SK-N-DZ (cell line): ENCODE data around the gene KRTAP5-1.
A peak's percentile ranks its signal among the peaks of the same experiment; 100 is the strongest.

Experiments
- DNase-seq: peaks from one replicate; pipeline ENCODE4 v3.0.0-alpha.2; 2015; ENCODE audit warnings: low spot score

KRTAP5-1 gene

DNA sequence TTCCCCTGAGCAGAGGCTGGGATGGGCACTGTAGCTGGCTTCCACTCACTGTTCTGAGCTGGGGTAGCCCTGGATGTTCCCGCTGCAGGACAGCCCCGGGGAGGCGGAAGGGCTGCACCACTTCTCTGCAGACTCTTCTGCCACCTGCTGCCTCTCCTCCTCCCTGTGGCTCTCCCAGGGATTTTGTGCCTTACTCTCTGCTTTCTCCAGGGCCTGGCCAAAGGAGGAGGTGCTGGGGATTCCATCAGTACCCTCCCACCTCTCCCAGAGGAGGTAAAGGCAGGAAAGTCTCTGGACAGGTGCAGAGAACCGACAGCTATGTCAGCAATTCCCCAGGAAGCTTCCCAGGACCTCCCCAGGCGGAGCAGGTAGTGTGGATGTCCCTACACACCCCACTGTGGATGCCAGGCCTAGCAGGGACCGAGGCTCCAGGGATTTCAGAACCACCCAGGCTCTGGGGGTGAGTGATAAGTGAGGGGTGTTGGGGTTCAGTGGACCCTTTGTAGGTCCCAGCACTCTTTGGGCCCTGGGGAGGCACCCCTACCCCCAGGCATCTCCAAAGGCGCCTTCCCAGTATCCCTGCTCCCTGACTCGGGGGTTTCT lies 24.3 kb downstream of the KRTAP5-1 start:
- DNase-seq, result no peak

DNA sequence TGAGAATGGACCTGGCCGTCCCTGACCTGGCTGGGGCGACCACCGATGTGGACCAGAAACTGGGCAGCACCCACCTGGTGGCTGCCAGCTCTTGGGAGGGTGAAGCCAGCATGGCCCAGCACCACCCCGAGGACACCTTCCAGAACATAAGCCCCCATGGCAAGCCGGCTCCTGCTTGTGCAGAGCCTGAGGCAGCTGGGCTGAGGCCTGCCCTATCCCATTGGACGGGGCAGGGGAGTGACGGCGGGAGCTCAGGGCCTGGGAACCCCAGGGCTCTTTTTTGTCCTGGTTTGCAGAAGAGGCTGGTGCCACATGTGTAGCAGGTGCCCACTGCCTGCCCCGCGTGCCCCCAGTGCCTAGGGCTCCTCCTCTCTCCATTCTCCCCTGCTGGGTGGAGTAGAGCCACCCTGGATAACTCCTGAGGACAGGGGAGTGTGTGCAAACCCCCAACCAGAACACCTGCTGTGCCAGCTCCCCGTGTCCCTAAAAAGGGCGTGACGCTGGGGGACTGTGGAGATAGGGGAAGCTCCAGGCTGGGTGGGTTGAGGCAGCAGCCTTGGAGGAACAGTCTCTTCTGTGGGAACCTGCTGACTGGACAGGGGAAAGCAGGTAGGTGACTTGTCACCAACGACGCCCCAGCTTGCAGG lies 25.0 kb downstream of the KRTAP5-1 start:
- DNase-seq, result no peak

DNA sequence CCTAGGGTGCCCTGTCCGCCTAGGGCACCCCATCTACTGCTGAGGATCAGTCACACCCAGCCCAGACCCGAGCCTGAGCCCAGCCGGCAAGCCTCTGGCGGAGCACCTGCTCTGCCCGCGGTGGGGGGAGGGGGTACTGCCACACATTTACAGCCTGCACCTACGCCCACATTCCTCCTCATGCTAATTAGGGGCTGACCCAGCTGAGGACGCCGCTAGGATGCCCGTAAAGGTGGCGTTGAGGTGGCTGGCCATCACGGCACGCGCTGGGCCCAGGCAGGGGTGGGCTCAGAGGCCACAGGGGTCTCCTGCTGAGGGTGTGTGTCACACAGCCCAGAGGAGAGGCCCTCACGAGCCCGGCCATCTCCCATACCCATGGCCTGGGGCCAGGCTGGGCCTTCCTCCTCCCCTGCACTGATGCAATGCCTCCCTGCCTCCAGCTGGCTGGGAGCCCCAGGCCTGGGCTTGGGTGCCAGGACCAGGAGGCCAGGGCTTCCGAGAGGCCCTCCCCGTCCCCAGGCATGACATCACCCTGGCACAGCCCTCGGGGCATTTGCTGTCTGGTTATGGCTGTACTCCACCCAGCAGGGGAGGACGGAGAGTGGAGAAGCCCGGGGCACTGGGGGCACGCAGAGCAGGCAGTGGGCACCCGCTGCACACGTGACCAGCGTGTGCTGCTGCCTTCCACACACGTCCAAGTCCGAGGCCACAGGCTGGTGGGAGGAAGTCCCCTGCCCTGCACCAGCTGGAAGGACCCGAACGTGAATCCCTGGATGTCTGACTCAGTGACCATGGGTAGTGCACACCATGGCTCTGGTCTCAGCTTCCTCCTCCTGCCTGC lies 25.8 kb downstream of the KRTAP5-1 start:
- no peak for DNase-seq

DNA sequence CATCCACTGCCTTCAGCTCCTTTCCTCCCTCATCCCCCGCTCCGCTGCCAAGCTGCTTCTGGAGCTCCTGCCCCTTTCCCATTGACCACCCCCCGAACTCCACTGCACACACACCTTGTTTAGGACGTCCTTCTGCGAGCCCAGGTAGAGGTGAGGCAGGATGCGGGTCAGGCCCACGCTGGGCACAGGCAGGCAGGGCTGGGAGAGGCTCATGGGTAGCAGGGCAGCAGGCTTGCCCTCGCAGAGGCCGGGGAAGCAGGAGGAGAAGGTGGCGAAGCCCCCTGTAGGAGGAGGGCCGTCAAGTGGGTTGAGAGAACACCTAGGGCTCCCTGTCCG lies 26.3 kb downstream of the KRTAP5-1 start:
- DNase-seq, result no peak

DNA sequence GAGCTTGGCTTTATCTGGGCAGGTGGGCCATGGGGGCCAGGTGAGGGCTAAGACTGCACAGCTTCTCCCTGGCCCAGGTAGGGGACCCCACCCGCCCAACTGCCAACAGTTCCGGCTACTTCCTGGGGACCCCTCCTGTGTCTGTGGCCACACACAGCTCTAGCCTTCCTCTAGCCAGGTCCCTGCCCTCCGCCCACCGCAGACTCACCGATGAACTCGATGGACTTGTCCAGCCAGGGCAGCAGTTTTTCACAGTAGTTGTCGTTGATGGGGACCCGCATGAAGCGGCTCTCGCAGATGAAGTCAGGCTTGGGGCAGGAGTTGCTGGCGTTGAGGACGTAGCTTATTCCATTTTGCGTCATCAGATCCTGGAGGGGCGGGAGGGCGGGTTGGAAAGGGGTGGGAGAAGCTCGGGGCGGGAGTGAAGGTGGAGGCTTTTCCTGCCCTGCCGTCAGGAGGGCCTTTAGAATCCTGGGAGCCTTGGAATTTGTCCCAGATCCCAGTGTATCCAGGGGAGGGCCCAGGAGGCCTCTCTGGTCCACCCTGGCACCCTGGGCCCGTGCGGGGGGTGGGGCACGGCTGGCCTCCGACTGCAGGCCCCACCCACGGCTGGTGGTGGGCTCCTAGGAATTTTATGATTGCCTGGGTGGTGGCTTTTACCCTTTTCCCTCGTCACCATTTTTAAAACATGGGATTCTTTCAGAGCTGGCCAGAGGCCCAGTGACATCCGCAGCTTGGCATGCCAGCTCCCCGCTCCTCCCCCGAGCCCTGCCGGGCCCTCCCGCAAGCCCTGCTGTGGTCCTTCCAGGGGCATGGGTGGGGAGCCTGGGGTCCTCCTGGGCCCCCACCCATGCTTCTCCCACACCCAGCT lies 26.9 kb downstream of the KRTAP5-1 start:
- DNase-seq, result no peak

DNA sequence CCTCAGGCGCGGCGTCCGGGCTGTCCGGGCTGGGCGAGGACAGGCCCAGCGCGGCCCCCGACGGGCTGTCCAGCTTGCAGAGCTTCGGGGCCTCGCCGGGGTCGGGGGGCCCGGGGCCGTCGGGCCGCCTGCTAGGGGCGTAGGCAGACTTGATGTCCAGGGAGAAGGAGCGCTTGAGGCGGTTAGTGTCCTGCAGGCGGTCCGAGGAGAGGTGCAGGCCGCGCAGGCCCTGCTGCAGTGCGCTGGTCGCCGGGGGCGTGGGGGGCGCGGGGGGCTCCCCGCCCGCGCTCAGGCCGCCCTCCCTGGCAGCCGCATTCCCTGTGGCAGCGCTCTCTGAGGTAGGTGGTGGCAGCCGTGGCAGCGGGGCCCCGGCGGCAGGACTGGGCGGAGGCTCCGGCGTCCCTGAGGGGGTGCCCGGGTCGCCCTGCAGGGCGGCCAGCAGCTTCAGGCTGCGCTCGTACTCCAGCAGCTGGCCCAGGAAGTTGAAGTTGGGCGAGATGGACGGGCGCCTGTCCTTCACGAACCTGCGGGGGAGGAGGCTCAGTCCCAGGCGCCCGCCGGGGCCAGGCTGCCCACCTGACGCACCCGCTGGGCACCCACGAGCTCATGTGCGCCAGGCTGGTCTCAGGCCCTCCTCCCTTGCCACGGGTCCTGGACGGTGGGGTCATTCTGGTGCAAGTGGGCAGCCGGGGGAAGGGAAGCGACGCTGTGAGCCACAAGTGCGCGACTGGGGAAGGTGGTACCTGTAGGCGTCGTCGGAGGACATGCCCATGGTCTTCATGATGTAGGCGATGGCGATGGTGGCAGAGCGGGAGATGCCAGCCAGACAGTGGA lies 27.8 kb downstream of the KRTAP5-1 start:
- DNase-seq, result no peak

DNA sequence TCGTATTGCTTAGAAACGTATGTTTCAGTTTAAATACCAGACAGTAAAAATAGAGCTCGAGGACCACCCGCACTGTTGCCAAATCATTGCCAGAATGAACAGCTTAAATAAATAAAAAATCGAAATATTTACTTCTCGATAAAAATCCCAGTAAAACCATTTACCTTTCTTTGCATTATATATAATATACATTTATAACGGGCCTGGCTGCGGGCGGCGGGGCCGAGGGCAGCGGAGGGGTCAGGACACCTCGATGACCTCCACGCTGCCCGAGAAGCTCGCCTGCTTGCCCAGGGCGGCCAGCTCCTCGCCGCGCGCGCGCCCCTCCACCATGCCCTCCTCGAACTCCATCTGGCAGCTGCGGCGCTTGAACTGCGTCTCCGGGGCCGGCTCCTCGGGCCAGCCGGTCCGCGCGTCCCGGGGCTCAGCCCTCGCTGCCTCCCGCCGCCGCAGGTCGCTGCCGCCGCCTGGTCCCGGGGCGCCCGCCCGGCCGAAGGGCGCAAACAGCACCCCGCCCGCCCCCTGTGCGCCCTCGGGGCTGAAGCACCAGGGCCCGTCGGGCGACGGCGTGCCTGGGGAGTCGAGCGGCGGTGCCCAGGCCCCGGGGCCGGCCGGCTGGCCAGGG lies 28.7 kb downstream of the KRTAP5-1 start:
- DNase-seq, result no peak

DNA sequence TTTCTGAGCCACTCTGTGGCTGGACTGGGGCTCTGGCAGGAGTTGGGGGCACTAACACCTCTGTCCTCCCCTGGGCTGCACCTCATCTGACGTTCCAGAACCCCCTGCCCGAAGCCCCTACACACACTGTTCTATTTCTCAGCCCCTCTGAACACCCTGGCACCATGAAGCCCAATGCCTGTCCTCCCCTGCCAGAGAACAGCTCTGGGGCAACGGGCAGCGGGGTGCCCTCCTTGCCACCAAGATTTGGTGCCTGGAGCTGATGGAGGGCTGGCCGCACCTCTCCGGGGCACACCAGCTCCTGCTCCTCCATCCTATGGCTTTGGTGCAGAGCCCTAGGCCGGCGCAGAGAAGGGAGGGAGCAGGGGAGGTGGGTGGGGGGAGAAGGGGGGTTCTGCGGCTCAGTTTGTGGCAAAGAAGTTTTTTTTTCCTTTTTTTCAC lies 29.4 kb downstream of the KRTAP5-1 start:
- no peak for DNase-seq

DNA sequence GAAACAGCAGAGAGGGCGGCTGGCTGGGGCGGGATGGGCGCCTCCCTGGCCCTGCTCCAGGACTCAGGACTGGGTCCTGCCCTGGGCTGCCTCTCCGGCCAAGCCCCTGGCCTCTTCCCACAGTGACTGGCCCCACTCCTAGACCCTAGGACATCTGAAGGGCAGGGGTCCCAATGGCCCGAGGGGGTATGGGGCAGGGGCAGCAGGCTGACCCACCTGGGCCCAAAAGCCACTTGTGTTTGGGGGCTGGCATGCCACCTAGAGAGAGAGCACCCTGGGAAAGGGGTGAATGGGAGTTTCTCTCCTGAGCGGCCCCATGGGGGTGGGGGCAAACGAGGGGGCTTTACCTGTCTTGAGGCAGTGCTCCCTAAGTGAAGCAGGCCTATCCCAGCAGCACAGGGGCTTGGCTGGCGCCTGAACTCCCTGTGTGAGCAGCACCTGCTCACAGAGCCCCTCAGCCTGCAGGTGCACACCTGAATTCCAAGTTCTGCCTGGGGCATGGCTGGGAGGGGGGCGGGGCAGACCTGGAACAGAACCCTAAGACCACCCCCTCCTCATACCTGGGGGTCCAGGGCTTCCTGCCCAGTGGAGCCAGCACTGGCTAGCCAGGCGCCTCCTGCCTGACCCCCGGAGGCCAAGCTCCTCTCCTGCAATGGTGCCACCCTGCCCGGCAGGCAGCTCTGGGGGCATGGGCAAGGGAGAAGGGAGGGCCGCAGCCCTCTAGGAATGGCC lies 29.9 kb downstream of the KRTAP5-1 start:
- DNase-seq, result no peak

DNA sequence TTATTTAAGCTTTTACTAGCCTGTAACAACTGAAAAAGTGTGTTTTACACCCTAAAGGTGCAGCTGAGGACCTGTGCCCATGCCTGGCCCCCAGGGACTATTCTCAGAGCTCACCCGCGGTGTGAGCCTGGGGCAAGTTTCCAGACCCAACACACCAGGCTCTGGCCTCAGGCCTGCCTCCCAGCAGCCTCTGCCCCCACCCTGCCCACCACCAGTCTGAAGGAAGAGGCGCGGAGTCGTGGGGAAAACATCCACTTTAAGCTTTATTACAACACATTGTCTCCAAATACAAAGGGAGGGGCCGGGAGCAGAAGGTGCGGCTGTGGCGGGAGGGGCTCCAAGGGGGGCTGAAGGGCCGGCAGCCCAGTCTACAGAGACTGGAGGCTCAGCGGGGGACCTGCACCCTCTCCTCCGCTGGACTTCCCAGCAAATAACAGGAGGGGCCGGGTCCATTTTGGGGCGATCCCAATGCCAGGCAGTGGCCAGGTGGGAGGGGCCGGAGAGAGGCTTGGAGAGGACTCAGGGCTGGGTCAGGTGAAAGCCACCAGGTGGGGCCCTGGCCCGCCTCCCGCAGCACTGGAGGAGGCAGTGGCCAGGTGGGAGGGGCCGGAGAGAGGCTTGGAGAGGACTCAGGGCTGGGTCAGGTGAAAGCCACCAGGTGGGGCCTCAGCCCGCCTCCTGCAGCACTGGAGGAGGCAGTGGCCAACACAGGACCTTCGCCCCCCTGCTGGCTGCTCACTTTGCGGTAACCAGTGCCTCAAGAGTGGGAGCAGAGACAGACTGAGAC lies 31.1 kb downstream of the KRTAP5-1 start:
- DNase-seq, result no peak

DNA sequence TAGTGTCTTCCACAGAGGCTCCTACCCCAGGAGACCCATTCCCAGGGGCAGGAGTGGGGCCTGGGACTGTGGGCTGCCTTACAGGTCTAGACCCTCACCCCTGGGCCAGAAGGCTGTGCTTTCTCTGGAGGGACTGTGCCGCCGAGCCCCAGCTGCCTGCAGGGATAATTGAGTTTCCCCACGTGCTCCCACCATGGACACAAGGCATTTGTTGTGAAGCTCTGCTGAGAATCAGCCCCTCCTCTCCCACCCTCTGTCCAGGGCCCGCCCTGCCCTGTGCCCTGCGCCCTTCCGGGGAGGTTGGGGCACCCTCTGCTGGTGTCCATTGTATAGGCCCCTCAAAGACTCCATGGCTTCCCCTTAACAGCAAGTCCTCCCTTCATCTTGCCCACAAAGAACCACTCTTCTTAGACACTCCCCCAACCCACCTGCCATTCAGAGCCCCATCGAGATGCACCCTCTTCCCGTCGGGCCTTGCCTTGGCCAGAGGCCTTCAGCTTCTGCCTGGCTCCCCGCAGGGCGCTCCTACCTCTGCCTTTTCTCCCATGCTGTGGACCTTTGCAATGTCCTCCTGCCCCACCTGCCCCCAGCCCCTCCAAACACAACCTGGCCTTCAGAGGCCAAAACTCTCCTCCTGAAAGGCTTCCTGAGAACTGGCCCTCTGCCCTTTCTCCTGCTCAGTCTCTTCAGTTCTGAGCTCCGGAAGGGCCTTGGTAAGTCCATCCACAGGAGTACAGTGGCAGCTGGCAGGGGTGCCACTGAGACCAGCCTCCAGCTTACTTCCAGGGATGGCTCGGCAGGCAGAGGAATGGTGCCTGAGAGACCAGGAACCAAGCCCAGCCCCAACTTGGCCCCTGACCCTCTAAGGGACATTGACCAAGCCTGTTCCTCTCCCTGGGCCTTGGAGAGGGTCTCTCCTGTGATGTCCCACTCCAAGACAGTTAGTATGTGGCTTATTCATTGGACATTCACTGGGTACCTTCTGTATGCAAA lies 35.4 kb downstream of the KRTAP5-1 start:
- peak; percentile 83 for DNase-seq

DNA sequence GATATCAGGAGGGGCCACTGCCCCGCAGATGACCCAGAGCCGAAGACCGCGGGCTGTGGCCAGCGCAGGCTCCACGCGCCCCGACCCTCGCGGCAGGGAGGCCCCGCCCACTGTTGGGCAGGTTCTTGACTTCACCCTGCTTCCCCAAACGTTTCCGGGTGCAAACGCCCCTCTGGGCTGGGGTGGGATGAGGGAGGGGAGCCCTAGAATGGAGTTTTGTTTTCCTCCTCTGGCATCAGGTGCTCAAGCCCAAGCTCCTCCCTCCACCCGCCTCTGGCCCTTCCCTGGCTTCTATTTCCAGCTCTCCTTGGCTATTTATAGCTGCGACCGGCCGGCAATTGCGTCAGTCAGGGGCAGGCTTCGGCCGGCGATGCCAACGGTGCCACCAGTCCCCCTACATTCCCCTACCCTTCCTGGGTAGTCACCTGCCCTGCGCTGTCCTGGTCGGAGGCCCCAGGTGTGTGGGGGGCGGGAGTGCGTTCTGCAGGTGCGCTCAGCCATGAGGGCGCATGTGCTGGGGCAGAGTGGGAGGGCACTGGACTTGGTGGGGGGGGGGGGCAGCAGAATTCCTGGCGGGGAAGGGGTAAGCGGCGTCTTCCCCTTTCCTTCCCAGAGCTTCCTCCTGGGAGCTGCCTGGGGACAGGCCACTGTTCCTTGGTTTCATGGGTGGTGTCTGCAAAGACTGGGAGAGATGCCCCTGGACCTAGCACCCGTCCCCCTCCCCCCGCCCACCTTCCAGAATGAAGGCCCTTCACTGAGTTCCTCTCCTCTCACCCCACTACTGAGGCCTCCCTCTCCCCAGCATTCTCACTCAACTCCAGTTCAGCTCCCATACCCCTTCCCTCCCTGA lies 36.6 kb downstream of the KRTAP5-1 start:
- DNase-seq, result no peak

DNA sequence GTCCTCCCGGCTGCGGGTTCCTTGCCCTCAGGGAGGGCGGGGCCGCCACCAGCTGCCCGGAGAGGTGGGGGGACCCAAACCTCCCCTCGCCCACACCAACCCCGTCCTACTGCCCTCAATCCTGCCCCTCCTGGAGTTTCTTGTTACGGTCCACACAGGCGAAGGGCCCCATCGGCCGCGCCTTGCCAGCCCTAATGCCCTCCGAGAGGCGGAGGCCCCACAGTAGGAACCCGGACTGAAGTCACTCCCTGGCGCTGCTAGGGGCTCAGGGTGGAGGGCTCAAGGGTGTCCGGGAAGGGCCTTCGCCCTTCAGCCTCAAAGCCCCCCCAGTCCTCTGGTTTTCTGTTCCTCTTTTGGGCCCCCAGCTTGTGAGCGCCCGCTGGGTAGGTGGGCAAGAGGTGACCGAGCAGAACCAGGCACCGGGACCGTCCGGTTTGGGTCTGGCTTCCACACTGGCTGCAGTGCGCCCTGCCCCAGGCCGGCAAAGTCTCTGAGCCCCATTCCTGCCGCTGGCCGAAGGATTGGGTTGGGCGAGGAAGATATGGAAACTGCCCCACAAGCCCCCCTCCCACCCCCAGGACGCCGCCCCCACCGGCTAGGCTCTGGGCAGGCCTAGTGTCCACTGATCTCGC lies 37.5 kb downstream of the KRTAP5-1 start:
- DNase-seq, result no peak

DNA sequence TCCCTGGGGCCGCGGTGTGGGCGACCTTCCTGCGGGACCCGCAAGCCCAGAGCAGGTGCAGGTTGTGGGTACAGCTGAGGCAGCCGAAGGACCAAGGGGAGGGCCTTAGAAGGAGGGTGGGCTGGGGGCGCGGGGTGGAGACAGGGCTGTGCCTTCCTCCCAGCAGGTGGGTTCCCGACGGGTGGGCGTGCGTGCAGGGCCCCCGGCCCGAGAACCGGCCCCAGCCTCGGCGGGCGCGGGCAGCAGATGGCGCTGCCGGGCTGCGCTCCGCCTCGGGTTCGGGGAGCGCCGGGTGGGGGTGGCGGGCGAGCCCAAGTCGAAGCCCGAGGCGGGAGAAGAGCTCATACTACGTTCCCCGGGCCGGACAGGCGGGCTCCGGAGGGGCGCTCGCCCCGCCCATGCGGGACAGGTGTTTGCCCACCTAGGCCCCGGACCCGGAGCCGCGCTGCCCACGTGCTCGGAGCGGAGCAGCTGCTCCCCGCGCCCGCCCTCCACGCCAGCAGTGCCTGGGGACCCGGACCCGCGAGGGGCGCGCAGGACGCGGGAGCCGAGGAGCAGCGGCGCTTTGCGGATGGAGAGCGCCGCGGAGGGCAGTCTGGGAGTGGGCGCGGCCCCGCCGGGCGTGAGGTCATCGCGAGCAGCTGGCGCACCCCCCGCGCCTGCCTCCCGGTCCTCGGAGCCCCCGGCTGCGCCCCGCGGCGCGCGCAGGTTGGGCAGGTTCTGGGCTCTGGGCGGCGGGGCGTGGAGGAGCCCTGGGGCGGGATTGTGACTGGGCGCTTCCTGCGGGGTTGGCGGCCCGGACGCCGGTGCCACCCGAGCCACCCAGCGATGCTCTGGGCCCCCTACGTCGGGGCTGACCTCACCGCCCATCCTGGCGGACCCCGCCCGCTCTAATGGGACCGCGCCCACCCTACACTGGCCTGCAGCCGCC lies 38.3 kb downstream of the KRTAP5-1 start:
- DNase-seq, result peak; percentile 38

DNA sequence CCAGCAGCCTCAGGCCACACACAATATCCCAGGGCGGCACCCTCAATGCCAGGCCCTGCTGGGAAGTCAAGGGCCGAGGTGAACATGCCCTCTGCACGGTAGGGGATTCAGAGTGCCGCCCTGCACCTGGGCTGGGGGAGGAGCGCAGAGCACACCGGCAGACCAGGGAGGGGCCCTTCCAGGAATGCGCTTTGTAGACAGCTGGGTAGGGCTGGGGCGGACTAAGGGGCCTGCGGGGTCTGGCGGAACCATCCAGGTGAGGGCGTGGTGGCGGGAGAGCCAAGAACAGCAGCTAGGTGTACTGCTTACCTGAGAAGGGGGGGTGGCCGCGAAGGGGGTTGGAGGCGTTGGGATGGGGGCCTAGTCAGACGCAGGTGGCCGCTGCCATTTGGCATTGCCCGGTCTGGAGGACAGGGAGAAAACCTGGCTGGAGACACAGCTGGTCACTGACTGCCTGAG lies 39.0 kb downstream of the KRTAP5-1 start:
- no peak for DNase-seq
